Keratinocyte (primary cell): ENCODE data around the gene PIP4K2A. TPM values are rescaled to one million over a fixed set of nuclear protein-coding genes. Genes with fewer than 3 reads are reported as not detected.

Experiments used
- DNase-seq: peaks from one replicate; pipeline ENCODE4 v3.0.0-alpha.2; 2011; ENCODE audit warnings: low read depth, missing footprints, low spot score
- FAIRE-seq: peaks from 2 replicates; lab custom pipeline; 2011; peaks lifted over from hg19 to GRCh38; lab: Jason Lieb, UNC
- H2AFZ ChIP-seq: 2 replicates; pipeline ENCODE4 v1.6.0; 2012; ENCODE audit warnings: low read length, control low read depth, inconsistent platforms; ENCODE audit not compliant: control insufficient read depth
- H3K27ac ChIP-seq: 2 replicates; pipeline ENCODE4 v1.5.1; 2011; ENCODE audit warnings: low read length; ENCODE audit not compliant: control insufficient read depth, insufficient read depth
- H3K27me3 ChIP-seq: 3 replicates; pipeline ENCODE4 v1.6.0; 2011; ENCODE audit warnings: low read length; ENCODE audit not compliant: control insufficient read depth, insufficient read depth; ENCODE audit errors: extremely low read depth
- H3K36me3 ChIP-seq, 2 experiments: 2 replicates in 1 of 2; 3 replicates in 1 of 2; pipeline ENCODE4 v1.5.1; 2011; ENCODE audit warnings: low read length in 2 of 2, mild to moderate bottlenecking in 1 of 2; ENCODE audit not compliant: control insufficient read depth in 2 of 2, insufficient read depth in 2 of 2; ENCODE audit errors: extremely low read depth in 1 of 2
- H3K4me1 ChIP-seq: 3 replicates; pipeline ENCODE4 v1.5.1; 2011; ENCODE audit warnings: low read length; ENCODE audit not compliant: control insufficient read depth, insufficient read depth; ENCODE audit errors: extremely low read depth
- H3K4me2 ChIP-seq: 3 replicates; pipeline ENCODE4 v1.6.0; 2011; ENCODE audit warnings: low read depth, low read length; ENCODE audit not compliant: control insufficient read depth, insufficient read depth; ENCODE audit errors: extremely low read depth
- H3K4me3 ChIP-seq, 3 experiments: fragments of 200-600 bp in 1 of 3; sonication (generic) in 1 of 3; 2 replicates in 2 of 3; 3 replicates in 1 of 3; pipeline ENCODE4 v1.5.1; 2011 to 2016; ENCODE audit warnings: low read length in 3 of 3, mild to moderate bottlenecking in 3 of 3, control low read depth in 2 of 3, inconsistent platforms in 1 of 3, low read depth in 1 of 3, mixed read lengths in 1 of 3, mixed run types in 1 of 3, moderate library complexity in 1 of 3; ENCODE audit not compliant: control insufficient read depth in 2 of 3, insufficient read depth in 2 of 3; ENCODE audit errors: extremely low read depth in 1 of 3
- H3K79me2 ChIP-seq: 2 replicates; pipeline ENCODE4 v1.6.0; 2012; ENCODE audit warnings: low read length; ENCODE audit not compliant: control insufficient read depth, insufficient read depth
- H3K9ac ChIP-seq: 3 replicates; pipeline ENCODE4 v1.6.0; 2011; ENCODE audit warnings: low read length; ENCODE audit not compliant: control insufficient read depth, insufficient read depth; ENCODE audit errors: extremely low read depth
- H3K9me1 ChIP-seq: 3 replicates; pipeline ENCODE4 v1.6.0; 2011; ENCODE audit warnings: low read length; ENCODE audit not compliant: control insufficient read depth, insufficient read depth; ENCODE audit errors: extremely low read depth
- H3K9me3 ChIP-seq: 2 replicates; pipeline ENCODE4 v1.5.1; 2012; ENCODE audit warnings: low read depth, low read length; ENCODE audit not compliant: control insufficient read depth
- H4K20me1 ChIP-seq: 3 replicates; pipeline ENCODE4 v1.6.0; 2011; ENCODE audit warnings: low read length; ENCODE audit not compliant: control insufficient read depth, insufficient read depth; ENCODE audit errors: extremely low read depth
- EZH2 ChIP-seq: IDR thresholded peaks from one replicate; pipeline ENCODE4 v1.6.1; 2012; ENCODE audit warnings: inconsistent platforms, mild to moderate bottlenecking, low read length, moderate library complexity
- dilution Hi-C: fragments of 300-500 bp; cut with MboI; formaldehyde crosslinking; loops from one replicate; pipeline ENCODE4 v1.7.0; 2020; ENCODE audit warnings: low sequenced_read_pairs; ENCODE audit not compliant: extremely low pct_ligation_motif_present
- polyA plus RNA-seq, 5 experiments: library from polyadenylated mRNA; depleted of rRNA in 3 of 5; stranded (reverse) in 3 of 5; stranded (forward) in 1 of 5; unstranded in 1 of 5; fragments of >200 nt; gene quantifications; 1 replicate in 1 of 5; 2 replicates in 3 of 5; 3 replicates in 1 of 5; pipeline versions ENCODE4 v1.2.1 to v1.2.3, GENCODE V29; 2011 to 2012; ENCODE audit warnings: missing spikeins in 2 of 5, low read depth in 1 of 5, low replicate concordance in 1 of 5
- TF ChIP-seq, protein P1 (sequence below), 3 experiments: IDR thresholded peaks in 1 of 3; conservative IDR thresholded peaks in 1 of 3; optimal IDR thresholded peaks in 1 of 3; 2 replicates in 2 of 3; 3 replicates in 1 of 3; pipeline versions ENCODE3 to v1.5.1; 2011; ENCODE audit warnings: low read length in 3 of 3, mild to moderate bottlenecking in 3 of 3, moderate library complexity in 2 of 3, control low read depth in 1 of 3, inconsistent platforms in 1 of 3; ENCODE audit not compliant: insufficient read depth in 2 of 3; ENCODE audit errors: extremely low read depth in 1 of 3

PIP4K2A gene
- polyA plus RNA-seq, 1 donor (not counting 4 experiments of a cell fraction or from before 2014, with no cell fraction given): 15.5 TPM

DNA sequence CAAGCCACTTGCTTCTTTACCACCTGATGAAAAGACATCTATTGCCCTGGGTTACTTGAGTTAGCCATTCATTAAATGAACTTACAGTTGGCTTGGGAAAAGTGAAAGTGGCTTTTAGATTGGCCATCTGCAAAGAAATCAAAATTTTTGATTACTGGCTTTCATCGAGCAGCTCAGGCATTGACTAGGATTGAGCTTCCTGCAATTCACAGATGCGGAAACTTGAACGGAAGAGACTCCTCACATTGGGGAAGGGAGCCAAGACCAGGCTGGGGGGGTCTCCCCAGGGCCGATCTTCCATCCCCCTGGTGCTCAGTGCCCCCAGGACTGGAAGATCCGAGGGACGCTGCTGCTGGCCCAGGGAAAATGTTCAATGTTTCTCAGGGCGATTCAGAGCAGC lies 145.4 kb downstream of the PIP4K2A start:
- DNase-seq (no peak), FAIRE-seq (no peak)
- H3K79me2 ChIP-seq: no peaks in the 10 kb centered on the region
- H3K27ac ChIP-seq: no peak overlapping the region
- H3K9me3 ChIP-seq: no peaks in the 10 kb centered on the region
- H3K27me3 ChIP-seq: no peaks in the 10 kb centered on the region
- TF ChIP-seq EZH2: no peak
- TF ChIP-seq, protein P1, sequence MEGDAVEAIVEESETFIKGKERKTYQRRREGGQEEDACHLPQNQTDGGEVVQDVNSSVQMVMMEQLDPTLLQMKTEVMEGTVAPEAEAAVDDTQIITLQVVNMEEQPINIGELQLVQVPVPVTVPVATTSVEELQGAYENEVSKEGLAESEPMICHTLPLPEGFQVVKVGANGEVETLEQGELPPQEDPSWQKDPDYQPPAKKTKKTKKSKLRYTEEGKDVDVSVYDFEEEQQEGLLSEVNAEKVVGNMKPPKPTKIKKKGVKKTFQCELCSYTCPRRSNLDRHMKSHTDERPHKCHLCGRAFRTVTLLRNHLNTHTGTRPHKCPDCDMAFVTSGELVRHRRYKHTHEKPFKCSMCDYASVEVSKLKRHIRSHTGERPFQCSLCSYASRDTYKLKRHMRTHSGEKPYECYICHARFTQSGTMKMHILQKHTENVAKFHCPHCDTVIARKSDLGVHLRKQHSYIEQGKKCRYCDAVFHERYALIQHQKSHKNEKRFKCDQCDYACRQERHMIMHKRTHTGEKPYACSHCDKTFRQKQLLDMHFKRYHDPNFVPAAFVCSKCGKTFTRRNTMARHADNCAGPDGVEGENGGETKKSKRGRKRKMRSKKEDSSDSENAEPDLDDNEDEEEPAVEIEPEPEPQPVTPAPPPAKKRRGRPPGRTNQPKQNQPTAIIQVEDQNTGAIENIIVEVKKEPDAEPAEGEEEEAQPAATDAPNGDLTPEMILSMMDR (optimal IDR thresholded peaks at IDR 0.05 in 1 of 3, IDR thresholded peaks at IDR 0.05 in 1 of 3, conservative IDR thresholded peaks at IDR 0.05 in 1 of 3; ENCODE audit: extremely low read depth in 1 of 3, insufficient read depth in 2 of 3, low read length in 3 of 3): no peak
- dilution Hi-C loops: no loop called here
- H3K4me2 ChIP-seq: no peak overlapping the region
- H3K4me1 ChIP-seq: no peaks in the 10 kb centered on the region
- H2AFZ ChIP-seq: no peak overlapping the region
- no peak overlapping the region for H3K4me3 ChIP-seq
- no peaks in the 10 kb centered on the region for H3K9me1 ChIP-seq
- no peak overlapping the region for H3K9ac ChIP-seq
- no peaks in the 10 kb centered on the region for H4K20me1 ChIP-seq
- peaks cover 0 to 7% of the 10 kb centered on the region in 2 experiments for H3K36me3 ChIP-seq

DNA sequence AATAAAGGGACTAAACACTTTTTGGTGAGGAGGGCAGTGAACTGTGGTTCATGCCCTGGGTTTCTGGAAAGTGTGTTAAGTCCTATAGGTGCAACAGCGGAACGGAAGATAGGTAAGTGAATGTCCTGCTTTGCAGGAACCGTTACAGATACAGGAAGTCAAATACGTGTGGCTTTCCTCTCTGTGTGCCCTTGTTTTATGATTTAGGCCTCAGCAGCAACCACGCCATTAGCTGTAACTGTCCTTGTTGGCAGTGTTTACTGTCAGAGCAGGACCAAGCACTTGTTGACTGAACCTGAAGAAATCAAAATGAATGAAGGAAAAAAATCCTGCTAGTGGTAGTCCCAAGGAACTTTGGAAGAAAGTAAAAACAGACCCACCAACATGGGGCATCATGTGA lies 150.3 kb downstream of the PIP4K2A start:
- no peaks in the 10 kb centered on the region for H3K4me1 ChIP-seq
- no peaks in the 10 kb centered on the region for H3K9me1 ChIP-seq
- dilution Hi-C loops: no loop called here
- H2AFZ ChIP-seq: no peak overlapping the region
- no peak overlapping the region for H3K4me2 ChIP-seq
- no peaks in the 10 kb centered on the region for H3K79me2 ChIP-seq
- TF ChIP-seq, protein P1 (optimal IDR thresholded peaks at IDR 0.05 in 1 of 3, IDR thresholded peaks at IDR 0.05 in 1 of 3, conservative IDR thresholded peaks at IDR 0.05 in 1 of 3; ENCODE audit: extremely low read depth in 1 of 3, insufficient read depth in 2 of 3, low read length in 3 of 3): no peak
- no peak for TF ChIP-seq EZH2
- DNase-seq: no peak
- no peak overlapping the region for H3K9ac ChIP-seq
- peaks cover 0 to 4% of the 10 kb centered on the region in 2 experiments for H3K36me3 ChIP-seq
- no peak for FAIRE-seq
- no peaks in the 10 kb centered on the region for H3K9me3 ChIP-seq
- H3K27ac ChIP-seq: no peak overlapping the region
- no peaks in the 10 kb centered on the region for H3K27me3 ChIP-seq
- H4K20me1 ChIP-seq: no peaks in the 10 kb centered on the region
- no peak overlapping the region for H3K4me3 ChIP-seq
